ENCODE results near the gene PRKD1.

PRKD1 gene

DNA sequence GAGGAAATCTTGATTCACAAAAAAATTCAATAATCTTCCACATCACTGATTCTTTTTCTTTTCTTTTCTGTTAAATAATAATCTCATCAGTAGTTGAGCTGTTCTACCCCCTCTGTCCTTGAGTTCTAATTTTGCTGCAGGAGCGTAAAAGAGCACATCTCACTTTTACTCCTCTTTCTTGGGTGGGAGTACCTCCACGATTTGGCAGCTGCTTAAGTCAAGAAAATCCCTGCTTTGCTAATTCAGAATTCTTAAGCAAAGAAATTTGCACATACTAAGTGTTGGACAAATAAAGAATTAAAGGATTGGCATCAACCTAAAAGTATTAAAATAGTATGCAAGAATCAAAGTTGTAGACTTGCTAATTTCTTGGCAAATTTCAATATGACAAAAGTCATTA is 128.8 kb downstream of the PRKD1 start:
- H3K9me3 ChIP-seq: no peaks in the 10 kb centered on the region
- H3K4me1 ChIP-seq (ENCODE audit: control insufficient read depth in 1 of 2, insufficient read depth in 1 of 2, low read depth in 1 of 2, low read length in 1 of 2): no peaks in the 10 kb centered on the region
- TF ChIP-seq, protein P1, sequence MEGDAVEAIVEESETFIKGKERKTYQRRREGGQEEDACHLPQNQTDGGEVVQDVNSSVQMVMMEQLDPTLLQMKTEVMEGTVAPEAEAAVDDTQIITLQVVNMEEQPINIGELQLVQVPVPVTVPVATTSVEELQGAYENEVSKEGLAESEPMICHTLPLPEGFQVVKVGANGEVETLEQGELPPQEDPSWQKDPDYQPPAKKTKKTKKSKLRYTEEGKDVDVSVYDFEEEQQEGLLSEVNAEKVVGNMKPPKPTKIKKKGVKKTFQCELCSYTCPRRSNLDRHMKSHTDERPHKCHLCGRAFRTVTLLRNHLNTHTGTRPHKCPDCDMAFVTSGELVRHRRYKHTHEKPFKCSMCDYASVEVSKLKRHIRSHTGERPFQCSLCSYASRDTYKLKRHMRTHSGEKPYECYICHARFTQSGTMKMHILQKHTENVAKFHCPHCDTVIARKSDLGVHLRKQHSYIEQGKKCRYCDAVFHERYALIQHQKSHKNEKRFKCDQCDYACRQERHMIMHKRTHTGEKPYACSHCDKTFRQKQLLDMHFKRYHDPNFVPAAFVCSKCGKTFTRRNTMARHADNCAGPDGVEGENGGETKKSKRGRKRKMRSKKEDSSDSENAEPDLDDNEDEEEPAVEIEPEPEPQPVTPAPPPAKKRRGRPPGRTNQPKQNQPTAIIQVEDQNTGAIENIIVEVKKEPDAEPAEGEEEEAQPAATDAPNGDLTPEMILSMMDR (IDR thresholded peaks at IDR 0.05): no peak
- H3K36me3 ChIP-seq: no peaks in the 10 kb centered on the region
- H3K27me3 ChIP-seq: no peaks in the 10 kb centered on the region
- no peak overlapping the region for H3K4me3 ChIP-seq (ENCODE audit: low read depth in 1 of 2, low read length in 1 of 2)
- no peak overlapping the region for H3K27ac ChIP-seq

DNA sequence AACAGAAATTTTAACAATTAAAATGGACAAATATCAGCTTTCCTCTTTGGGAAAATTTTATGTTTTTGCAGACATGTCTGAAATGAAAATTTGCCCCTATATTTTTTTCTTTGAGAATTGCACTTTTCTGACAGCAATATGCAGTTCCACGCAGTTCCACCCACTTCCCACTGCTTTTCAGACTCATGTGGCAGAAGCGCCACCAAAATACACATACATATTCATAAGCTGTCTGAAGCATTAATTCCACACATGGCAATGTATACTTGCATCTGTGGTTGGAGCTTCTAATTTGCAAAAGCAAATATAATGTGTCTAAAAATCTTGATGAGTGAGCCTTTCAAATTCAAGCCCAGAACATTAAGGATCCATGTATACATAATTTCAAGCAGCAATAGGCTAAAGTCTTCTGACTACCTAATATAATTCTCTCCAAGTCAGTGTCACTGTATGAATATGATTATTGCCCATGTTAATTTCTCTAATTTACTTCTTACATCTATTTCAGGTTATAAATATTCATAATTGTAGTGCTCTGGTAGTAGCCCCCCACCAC is 129.5 kb downstream of the PRKD1 start:
- TF ChIP-seq, protein P1 (IDR thresholded peaks at IDR 0.05): no peak
- Histone ChIP-seq H3K36me3 (no peaks in the 10 kb centered on the region), H3K9me3 (no peaks in the 10 kb centered on the region), H3K27ac (no peak overlapping the region), H3K27me3 (no peaks in the 10 kb centered on the region), H3K4me1 (ENCODE audit: control insufficient read depth in 1 of 2, insufficient read depth in 1 of 2, low read depth in 1 of 2, low read length in 1 of 2) (no peaks in the 10 kb centered on the region), H3K4me3 (ENCODE audit: low read depth in 1 of 2, low read length in 1 of 2) (no peak overlapping the region)

DNA sequence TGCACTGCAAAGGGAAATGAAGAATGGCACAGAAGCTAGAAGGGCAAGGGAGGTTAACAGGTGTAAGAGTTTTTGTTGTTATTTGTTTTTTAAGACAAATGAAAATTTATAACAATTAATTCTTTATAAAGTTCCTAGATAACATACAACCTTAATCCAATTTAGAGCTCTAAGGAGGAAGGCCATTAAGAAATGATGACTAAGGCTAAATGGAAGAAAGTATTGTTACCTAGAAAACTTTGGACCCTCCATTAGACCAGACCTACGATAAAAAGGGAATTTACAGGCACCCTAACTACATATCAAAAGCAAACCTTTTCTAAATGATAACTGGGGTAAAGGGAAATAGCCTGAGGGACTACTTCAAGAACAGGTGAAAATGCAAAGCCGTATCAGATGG is 130.8 kb downstream of the PRKD1 start:
- H3K4me3 ChIP-seq (ENCODE audit: low read depth in 1 of 2, low read length in 1 of 2): no peak overlapping the region
- no peak overlapping the region for H3K27ac ChIP-seq
- TF ChIP-seq, protein P1 (IDR thresholded peaks at IDR 0.05): no peak
- H3K27me3 ChIP-seq: no peaks in the 10 kb centered on the region
- H3K9me3 ChIP-seq: no peaks in the 10 kb centered on the region
- H3K4me1 ChIP-seq (ENCODE audit: control insufficient read depth in 1 of 2, insufficient read depth in 1 of 2, low read depth in 1 of 2, low read length in 1 of 2): no peaks in the 10 kb centered on the region
- H3K36me3 ChIP-seq: no peaks in the 10 kb centered on the region

DNA sequence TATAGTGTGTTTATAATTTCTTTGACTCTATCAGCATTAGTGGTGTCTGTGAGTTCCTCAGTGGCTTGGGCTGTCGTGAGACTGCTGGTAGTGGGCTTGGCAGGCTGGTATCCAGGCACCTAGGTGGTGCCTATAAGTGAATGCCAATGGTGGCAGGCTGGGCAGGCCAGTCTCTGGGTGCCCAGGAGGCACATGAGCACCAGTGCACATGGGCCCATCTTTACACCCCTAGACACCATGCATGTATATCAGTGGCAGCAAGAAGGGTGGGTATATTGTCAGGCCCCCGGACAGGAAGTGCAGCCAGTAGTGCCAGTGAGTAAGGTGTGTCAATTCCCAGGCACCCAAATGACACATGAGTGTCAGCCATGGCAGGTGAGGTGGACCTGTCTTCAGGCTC is 138.2 kb downstream of the PRKD1 start:
- H3K9me3 ChIP-seq: no peaks in the 10 kb centered on the region
- H3K4me1 ChIP-seq (ENCODE audit: control insufficient read depth in 1 of 2, insufficient read depth in 1 of 2, low read depth in 1 of 2, low read length in 1 of 2): no peaks in the 10 kb centered on the region
- no peak overlapping the region for H3K4me3 ChIP-seq (ENCODE audit: low read depth in 1 of 2, low read length in 1 of 2)
- H3K27me3 ChIP-seq: no peaks in the 10 kb centered on the region
- no peak overlapping the region for H3K27ac ChIP-seq
- no peaks in the 10 kb centered on the region for H3K36me3 ChIP-seq
- TF ChIP-seq, protein P1 (IDR thresholded peaks at IDR 0.05): no peak

DNA sequence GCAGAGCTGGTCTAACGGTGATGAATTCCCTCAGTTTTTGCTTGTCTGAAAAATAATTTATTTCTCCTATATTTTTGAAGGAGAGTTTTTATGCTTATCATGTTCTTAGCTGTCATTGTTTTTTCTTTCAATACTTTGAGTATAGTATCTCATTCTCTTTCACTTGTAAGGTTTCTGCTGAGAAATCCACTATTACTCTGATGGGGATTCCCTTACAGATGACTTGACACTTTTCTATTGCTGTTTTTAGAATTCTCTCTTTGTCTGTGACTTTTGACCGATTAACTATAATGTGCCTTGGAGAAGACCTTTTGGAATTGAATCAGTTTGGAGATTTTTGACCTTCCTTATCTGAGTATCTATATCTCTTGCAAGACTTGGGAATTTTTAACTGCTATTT is 139.6 kb downstream of the PRKD1 start:
- no peaks in the 10 kb centered on the region for H3K9me3 ChIP-seq
- no peaks in the 10 kb centered on the region for H3K27me3 ChIP-seq
- no peaks in the 10 kb centered on the region for H3K4me1 ChIP-seq (ENCODE audit: control insufficient read depth in 1 of 2, insufficient read depth in 1 of 2, low read depth in 1 of 2, low read length in 1 of 2)
- H3K36me3 ChIP-seq: no peaks in the 10 kb centered on the region
- TF ChIP-seq, protein P1 (IDR thresholded peaks at IDR 0.05): no peak
- H3K4me3 ChIP-seq (ENCODE audit: low read depth in 1 of 2, low read length in 1 of 2): no peak overlapping the region
- H3K27ac ChIP-seq: no peak overlapping the region

DNA sequence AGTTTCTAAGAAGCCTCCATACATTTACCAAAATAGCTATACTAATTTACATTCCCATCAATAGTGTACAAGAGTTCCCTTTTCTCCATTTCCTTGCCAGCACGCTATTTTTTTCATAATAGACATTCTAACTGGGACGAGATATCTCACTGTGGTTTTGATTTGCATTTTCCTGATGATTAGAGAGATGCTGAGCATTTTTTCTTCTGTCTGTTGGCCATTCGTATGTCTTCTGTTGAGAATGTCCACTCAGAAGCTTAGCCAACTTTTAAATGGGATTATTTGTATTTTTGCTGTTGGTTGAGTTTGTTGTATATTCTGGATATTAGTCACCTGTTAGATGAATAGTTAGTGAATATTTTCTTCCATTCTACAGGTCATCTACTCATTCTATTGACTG is 144.1 kb downstream of the PRKD1 start:
- Histone ChIP-seq H3K9me3 (no peaks in the 10 kb centered on the region), H3K4me1 (ENCODE audit: control insufficient read depth in 1 of 2, insufficient read depth in 1 of 2, low read depth in 1 of 2, low read length in 1 of 2) (no peaks in the 10 kb centered on the region), H3K27ac (no peak overlapping the region), H3K4me3 (ENCODE audit: low read depth in 1 of 2, low read length in 1 of 2) (no peak overlapping the region), H3K36me3 (no peaks in the 10 kb centered on the region), H3K27me3 (no peaks in the 10 kb centered on the region)
- TF ChIP-seq, protein P1 (IDR thresholded peaks at IDR 0.05): no peak
